Lung (tissue), 12 donors: Measurements from ENCODE around the gene NOTCH3. TPM values are rescaled to one million over a fixed set of nuclear protein-coding genes. Genes with fewer than 3 reads are reported as not detected.

Source experiments
- ATAC-seq: fragments of 200-7000 bp; cut with Tn5 transposase; one replicate; pipeline ENCODE4 v1.9.1; 2020; ENCODE audit warnings: moderate number of reproducible peaks; ENCODE audit not compliant: insufficient read depth, low FRiP score
- DNase-seq, 3 donors: peaks; one replicate each; pipeline ENCODE4 v3.0.0-alpha.2; 2013 to 2017
- H3K27ac ChIP-seq, 2 donors: one replicate each; pipeline ENCODE4 v1.5.1; 2013; ENCODE audit warnings: mild to moderate bottlenecking in 2 of 2, moderate library complexity in 2 of 2, control low read depth in 1 of 2, inconsistent platforms in 1 of 2, low read depth in 1 of 2, low read length in 1 of 2
- H3K27me3 ChIP-seq, 3 donors: one replicate each; pipeline ENCODE4 v1.5.1; 2013; ENCODE audit warnings: low read length in 2 of 3; ENCODE audit not compliant: control insufficient read depth in 3 of 3, insufficient read depth in 3 of 3
- H3K36me3 ChIP-seq, 4 donors: one replicate each; pipeline ENCODE4 v1.5.1; 2013; ENCODE audit warnings: low read length in 4 of 4, mild to moderate bottlenecking in 1 of 4, moderate library complexity in 1 of 4; ENCODE audit not compliant: control insufficient read depth in 4 of 4, insufficient read depth in 4 of 4
- H3K4me1 ChIP-seq, 5 donors: one replicate each; pipeline ENCODE4 v1.5.1; 2013; ENCODE audit warnings: low read length in 5 of 5, mild to moderate bottlenecking in 2 of 5, moderate library complexity in 1 of 5; ENCODE audit not compliant: control insufficient read depth in 5 of 5, insufficient read depth in 5 of 5
- H3K4me3 ChIP-seq: one replicate; pipeline ENCODE4 v1.5.1; 2013; ENCODE audit warnings: mild to moderate bottlenecking, control low read depth, moderate library complexity
- H3K9ac ChIP-seq, 2 donors: one replicate each; pipeline ENCODE4 v1.5.1; 2013; ENCODE audit warnings: low read length in 2 of 2, control low read depth in 1 of 2; ENCODE audit not compliant: insufficient read depth in 1 of 2
- H3K9me3 ChIP-seq, 4 donors: one replicate each; pipeline ENCODE4 v1.5.1; 2013; ENCODE audit warnings: low read length in 3 of 4, mild to moderate bottlenecking in 1 of 4, moderate library complexity in 1 of 4; ENCODE audit not compliant: control insufficient read depth in 4 of 4, insufficient read depth in 3 of 4
- WGBS, 2 donors: extraction: QIAGEN DNeasy Blood & Tissue Kit; methylation state at CpG; one replicate each; pipeline ENCODE4 v1.1.7; 2013; 5-methylcytosine and 5-hydroxymethylcytosine counted together
- polyA plus RNA-seq, 2 donors: library from polyadenylated mRNA; stranded (reverse); fragments of 200-250 nt; gene quantifications; one replicate each; pipeline ENCODE4 v1.2.1, GENCODE V29; 2013
- total RNA-seq, 2 donors: library from RNA; depleted of rRNA in 1 of 2; stranded (reverse); fragments of >200 nt in 1 of 2; gene quantifications; one replicate each; pipeline ENCODE4 v1.2.1, GENCODE V29; 2014 to 2021
- TF ChIP-seq, protein P1 (sequence below): IDR thresholded peaks from 2 replicates; pipeline ENCODE4 v1.5.1; 2012; ENCODE audit warnings: mild to moderate bottlenecking; ENCODE audit errors: control extremely low read depth, extremely low read depth
- donor health status: control.
- donor health status: control.
- donor health status: Bipolar disorder and iron deficiency.
- donor health status: healthy.
- donor health status: DM: yes; HTN: yes; CAD: no.

Gene NOTCH3
- total and polyA plus RNA-seq, 4 donors: 13.1 to 81.7 (median 43.1) TPM

DNA sequence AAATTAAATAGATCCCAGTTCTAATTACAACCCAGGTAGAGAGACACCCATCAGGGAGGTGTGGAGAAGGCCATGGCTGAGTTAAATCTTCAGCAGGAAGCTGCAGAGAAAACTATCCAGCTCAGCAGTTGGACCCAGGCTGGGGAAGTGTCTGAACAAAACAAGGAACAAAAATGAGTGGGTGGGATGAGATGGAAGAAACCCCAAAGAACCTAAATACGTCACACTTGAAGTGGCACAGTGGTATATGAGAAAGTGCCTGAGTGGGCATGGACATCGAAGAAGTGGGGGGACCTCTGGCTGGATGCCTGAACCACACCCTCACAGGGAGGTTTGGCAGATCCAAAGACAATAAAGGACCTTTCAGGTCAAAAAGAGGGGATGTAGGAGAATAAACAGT lies 35.0 kb upstream of the NOTCH3 start:
- no peak for DNase-seq
- Histone ChIP-seq H3K9ac (no peak overlapping the region), H3K4me1 (peaks cover 0 to 7% (median 0%) of the 10 kb centered on the region in 5 donors), H3K4me3 (no peak overlapping the region), H3K27ac (no peak overlapping the region), H3K36me3 (peaks cover 2 to 38% (median 23%) of the 10 kb centered on the region in 4 donors), H3K27me3 (peaks cover 0 to 4% (median 0%) of the 10 kb centered on the region in 3 donors), H3K9me3 (peaks cover 0 to 4% (median 0%) of the 10 kb centered on the region in 4 donors)
- TF ChIP-seq, protein P1, sequence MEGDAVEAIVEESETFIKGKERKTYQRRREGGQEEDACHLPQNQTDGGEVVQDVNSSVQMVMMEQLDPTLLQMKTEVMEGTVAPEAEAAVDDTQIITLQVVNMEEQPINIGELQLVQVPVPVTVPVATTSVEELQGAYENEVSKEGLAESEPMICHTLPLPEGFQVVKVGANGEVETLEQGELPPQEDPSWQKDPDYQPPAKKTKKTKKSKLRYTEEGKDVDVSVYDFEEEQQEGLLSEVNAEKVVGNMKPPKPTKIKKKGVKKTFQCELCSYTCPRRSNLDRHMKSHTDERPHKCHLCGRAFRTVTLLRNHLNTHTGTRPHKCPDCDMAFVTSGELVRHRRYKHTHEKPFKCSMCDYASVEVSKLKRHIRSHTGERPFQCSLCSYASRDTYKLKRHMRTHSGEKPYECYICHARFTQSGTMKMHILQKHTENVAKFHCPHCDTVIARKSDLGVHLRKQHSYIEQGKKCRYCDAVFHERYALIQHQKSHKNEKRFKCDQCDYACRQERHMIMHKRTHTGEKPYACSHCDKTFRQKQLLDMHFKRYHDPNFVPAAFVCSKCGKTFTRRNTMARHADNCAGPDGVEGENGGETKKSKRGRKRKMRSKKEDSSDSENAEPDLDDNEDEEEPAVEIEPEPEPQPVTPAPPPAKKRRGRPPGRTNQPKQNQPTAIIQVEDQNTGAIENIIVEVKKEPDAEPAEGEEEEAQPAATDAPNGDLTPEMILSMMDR: no peak
- ATAC-seq: no peak
- 64 to 77% methylated on average over 2 of the region's 2 CpGs for WGBS, 2 donors

DNA sequence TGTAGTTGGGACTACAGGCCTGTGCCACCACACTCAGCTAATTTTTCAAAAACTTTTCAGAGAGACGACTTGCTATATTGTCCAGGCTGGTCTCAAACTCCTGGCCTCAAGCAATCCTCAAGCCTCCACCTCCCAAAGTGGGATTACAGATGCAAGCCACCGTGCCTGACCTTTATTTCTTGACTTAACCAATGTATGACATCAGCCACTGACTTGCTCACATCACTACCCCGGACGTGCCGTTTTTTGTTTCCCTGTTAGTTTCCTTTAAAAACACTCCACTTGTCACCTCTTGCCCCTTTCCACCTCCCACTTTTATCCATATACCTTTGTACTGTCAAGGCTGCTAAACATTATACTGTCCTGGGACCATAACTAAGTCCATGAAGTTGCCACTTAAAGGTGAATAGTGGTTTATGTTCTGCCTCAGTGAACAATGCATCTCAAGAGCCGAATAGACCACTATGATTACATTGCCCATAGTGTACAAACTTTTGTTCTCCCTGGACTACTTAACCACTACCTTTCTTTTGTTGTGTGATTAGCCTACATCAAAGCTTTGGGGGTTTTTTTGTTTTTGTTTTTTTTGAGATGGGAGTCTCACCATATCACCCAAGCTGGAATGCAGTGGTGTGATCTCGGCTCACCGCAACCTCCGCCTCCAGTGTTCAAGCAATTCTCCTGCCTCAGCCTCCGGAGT lies 33.8 kb upstream of the NOTCH3 start:
- DNase-seq (no peak), ATAC-seq (no peak)
- peaks cover 0 to 3% (median 0%) of the 10 kb centered on the region in 4 donors for H3K9me3 ChIP-seq
- no peak overlapping the region for H3K27ac ChIP-seq
- TF ChIP-seq, protein P1: no peak
- H3K27me3 ChIP-seq: peaks cover 0 to 4% (median 0%) of the 10 kb centered on the region in 3 donors
- H3K4me1 ChIP-seq: peaks cover 0 to 7% (median 0%) of the 10 kb centered on the region in 5 donors
- no peak overlapping the region for H3K4me3 ChIP-seq
- WGBS, 2 donors: 77 to 81% methylated on average over 10 of the region's 10 CpGs
- no peak overlapping the region for H3K9ac ChIP-seq
- peaks cover 2 to 27% (median 19%) of the 10 kb centered on the region in 4 donors for H3K36me3 ChIP-seq

DNA sequence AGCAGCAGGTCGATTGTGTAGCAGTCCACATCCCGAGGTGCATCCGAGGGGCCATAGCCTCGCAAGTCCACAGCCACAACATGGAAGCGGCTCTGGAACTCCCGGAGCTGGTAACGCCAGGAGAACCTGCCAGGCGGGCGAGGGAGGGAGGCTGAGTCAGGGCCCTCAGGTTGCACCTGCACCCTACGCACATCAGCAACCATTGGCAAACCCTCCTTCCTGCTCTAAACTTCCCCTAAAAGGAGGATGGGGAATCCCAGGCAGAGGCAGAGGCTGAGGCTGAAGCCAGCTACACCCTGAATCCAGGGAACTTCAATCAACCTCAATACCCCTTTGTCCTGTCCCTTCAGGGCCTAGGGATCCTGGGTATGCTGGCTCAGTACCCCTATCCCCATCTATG lies 30.5 kb upstream of the NOTCH3 start:
- TF ChIP-seq, protein P1: no peak
- no peak overlapping the region for H3K27ac ChIP-seq
- peaks cover 0 to 7% (median 0%) of the 10 kb centered on the region in 5 donors for H3K4me1 ChIP-seq
- 82 to 89% methylated on average over 10 of the region's 10 CpGs for WGBS, 2 donors
- ATAC-seq (no peak), DNase-seq (no peak)
- peaks cover 0 to 3% (median 0%) of the 10 kb centered on the region in 4 donors for H3K9me3 ChIP-seq
- peaks cover 0 to 4% (median 0%) of the 10 kb centered on the region in 3 donors for H3K27me3 ChIP-seq
- no peak overlapping the region for H3K4me3 ChIP-seq
- H3K9ac ChIP-seq: no peak overlapping the region
- H3K36me3 ChIP-seq: peaks cover 0 to 5% (median 3%) of the 10 kb centered on the region in 4 donors
